PFSK-1 (cell line): ENCODE results near the gene YBEY.

ENCODE experiments used
- FOXP2 ChIP-seq: optimal IDR thresholded peaks from 2 replicates; pipeline ENCODE3; 2011; ENCODE audit warnings: borderline replicate concordance, control low read depth, inconsistent platforms; ENCODE audit not compliant: insufficient read depth; ENCODE audit errors: extremely low read length, extremely low read depth
- POLR2AphosphoS5 ChIP-seq: IDR thresholded peaks from 2 replicates; pipeline ENCODE4 v1.6.1; 2012; ENCODE audit warnings: low read depth, mild to moderate bottlenecking, control low read depth, low read length, moderate library complexity
- SIN3A ChIP-seq: IDR thresholded peaks from 2 replicates; pipeline ENCODE4 v1.6.1; 2012; ENCODE audit warnings: mild to moderate bottlenecking, low read length, moderate library complexity, borderline replicate concordance; ENCODE audit not compliant: insufficient read depth
- TAF1 ChIP-seq: IDR thresholded peaks from 2 replicates; pipeline ENCODE4 v1.6.1; 2012; ENCODE audit warnings: low read length, control low read depth, borderline replicate concordance; ENCODE audit not compliant: insufficient read depth
- TF ChIP-seq, protein P1 (sequence below), 2 experiments: IDR thresholded peaks; 2 replicates each; pipeline versions ENCODE4 v1.6.1 to v1.8.0; 2011 to 2012; ENCODE audit warnings: low read depth in 2 of 2, low read length in 2 of 2, control low read depth in 1 of 2, inconsistent platforms in 1 of 2, mild to moderate bottlenecking in 1 of 2, moderate library complexity in 1 of 2; ENCODE audit not compliant: insufficient read depth in 1 of 2

YBEY gene

GRCh38 chr21:46254208-46254975 is 31.8 kb upstream of the YBEY start:
- TF ChIP-seq, protein P1, sequence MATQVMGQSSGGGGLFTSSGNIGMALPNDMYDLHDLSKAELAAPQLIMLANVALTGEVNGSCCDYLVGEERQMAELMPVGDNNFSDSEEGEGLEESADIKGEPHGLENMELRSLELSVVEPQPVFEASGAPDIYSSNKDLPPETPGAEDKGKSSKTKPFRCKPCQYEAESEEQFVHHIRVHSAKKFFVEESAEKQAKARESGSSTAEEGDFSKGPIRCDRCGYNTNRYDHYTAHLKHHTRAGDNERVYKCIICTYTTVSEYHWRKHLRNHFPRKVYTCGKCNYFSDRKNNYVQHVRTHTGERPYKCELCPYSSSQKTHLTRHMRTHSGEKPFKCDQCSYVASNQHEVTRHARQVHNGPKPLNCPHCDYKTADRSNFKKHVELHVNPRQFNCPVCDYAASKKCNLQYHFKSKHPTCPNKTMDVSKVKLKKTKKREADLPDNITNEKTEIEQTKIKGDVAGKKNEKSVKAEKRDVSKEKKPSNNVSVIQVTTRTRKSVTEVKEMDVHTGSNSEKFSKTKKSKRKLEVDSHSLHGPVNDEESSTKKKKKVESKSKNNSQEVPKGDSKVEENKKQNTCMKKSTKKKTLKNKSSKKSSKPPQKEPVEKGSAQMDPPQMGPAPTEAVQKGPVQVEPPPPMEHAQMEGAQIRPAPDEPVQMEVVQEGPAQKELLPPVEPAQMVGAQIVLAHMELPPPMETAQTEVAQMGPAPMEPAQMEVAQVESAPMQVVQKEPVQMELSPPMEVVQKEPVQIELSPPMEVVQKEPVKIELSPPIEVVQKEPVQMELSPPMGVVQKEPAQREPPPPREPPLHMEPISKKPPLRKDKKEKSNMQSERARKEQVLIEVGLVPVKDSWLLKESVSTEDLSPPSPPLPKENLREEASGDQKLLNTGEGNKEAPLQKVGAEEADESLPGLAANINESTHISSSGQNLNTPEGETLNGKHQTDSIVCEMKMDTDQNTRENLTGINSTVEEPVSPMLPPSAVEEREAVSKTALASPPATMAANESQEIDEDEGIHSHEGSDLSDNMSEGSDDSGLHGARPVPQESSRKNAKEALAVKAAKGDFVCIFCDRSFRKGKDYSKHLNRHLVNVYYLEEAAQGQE (IDR thresholded peaks at IDR 0.05; ENCODE audit: insufficient read depth in 1 of 2, low read depth in 2 of 2, low read length in 2 of 2): no peak
- TF ChIP-seq TAF1: no peak

- TF ChIP-seq, protein P1 (IDR thresholded peaks at IDR 0.05; ENCODE audit: insufficient read depth in 1 of 2, low read depth in 2 of 2, low read length in 2 of 2): no peak
- TF ChIP-seq POLR2AphosphoS5 (no peak), FOXP2 (no peak), SIN3A (no peak), TAF1 (no peak)
Observed at GRCh38 chr21:46255166-46255565, 31.0 kb upstream of the YBEY start.

DNA sequence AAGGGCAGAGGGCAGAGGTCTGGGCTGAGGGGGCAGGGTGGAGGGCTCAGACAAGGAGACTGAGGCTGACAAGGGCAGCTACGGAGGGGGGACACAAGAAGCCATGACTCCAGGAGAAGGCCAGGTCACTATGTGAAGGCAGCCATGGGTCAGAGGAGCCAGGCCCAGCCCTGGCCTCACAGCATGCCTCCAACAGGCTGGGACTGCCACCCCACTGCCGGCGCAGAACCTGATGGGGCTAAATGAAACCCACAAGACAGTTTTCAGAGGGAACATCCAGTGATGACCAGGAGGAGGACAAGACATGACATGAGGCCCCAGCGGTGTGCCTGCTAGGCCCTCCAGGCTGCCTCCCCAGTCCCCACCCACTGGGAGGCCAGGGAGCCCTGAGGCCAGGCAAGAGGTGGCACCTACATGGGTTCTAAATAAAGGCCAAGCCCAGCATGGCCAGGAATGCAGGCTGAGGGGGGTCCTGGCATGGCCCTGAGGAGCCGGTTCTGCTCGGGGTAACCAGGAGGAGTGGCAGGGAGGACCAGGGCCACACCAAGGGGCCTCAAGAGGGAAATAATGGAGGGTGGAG is 30.3 kb upstream of the YBEY start:
- TF ChIP-seq TAF1 (no peak), POLR2AphosphoS5 (no peak), SIN3A (no peak), FOXP2 (no peak)
- TF ChIP-seq, protein P1 (IDR thresholded peaks at IDR 0.05; ENCODE audit: insufficient read depth in 1 of 2, low read depth in 2 of 2, low read length in 2 of 2): no peak

DNA sequence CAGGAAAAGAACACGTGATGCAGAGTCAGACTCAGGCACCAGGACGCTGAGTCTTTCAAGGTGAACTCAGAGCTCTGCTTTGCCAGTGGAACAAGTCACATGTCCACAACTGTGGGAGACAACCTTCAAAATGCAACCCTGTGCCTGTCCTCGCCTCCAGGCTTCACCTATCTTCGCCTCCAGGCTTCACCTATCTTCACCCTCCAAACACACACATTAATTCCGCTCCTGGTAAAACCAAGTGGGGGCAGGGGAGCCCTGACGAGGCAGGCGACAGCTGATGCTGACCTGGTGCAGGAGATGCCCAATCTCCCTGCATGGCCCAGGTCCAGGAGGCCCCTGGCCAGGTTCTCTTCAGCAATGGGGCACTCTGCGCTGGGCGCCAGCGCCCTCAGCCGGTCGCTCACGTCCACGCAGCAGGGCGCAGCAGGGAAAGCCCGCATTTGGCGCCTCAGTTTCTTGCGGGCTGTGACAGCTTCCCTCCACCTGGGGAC is 29.6 kb upstream of the YBEY start:
- TF ChIP-seq FOXP2 (no peak), TAF1 (no peak), POLR2AphosphoS5 (no peak), SIN3A (no peak)
- TF ChIP-seq, protein P1 (IDR thresholded peaks at IDR 0.05; ENCODE audit: insufficient read depth in 1 of 2, low read depth in 2 of 2, low read length in 2 of 2): no peak
